ENCODE data around the gene TEX35. TPM values are rescaled to one million over a fixed set of nuclear protein-coding genes. Genes with fewer than 3 reads are reported as not detected.

The TEX35 gene
- total and polyA plus RNA-seq, 10 of the 15 experiments (the other 5 are each of a cell fraction or from before 2014, with no cell fraction given) = not detected

DNA sequence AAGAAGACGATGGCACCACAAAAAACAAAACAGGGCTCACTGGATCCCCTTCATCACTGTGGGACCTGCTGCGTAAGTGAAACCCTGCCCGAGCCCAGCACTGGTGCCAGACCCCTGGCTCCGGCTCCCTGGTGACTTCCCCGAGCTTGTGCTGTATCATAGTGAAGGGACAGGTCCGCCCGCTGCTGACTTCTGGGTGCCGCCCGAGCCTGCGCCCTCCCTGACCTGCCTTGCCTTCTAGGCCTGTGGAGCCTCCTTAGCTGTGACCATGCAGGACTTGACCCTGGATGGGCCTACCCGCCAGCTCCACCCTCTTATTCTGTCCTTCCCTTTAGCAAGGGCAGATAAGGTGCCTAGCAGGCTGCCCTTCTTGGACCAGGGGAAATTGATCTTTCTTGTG lies 7.9 kb downstream of the TEX35 start:
- H3K36me3 ChIP-seq (ENCODE audit: control insufficient read depth in 2 of 2, insufficient read depth in 2 of 2, low read length in 1 of 2) = no peaks in the 10 kb centered on the region
- BruUV-seq (replicated peaks) = no TSS peak
- H2AFZ ChIP-seq (ENCODE audit: control insufficient read depth, low read depth, low read length) = no peak overlapping the region
- no peak for FAIRE-seq
- no peaks in the 10 kb centered on the region for H3K9me3 ChIP-seq (replicated peaks; ENCODE audit: control insufficient read depth, insufficient read depth, low read length)
- ChIA-PET RAD21 (ENCODE audit: unreplicated experiment) (no interaction called here), SMC1A (ENCODE audit: uncharacterized antibody, unreplicated experiment) (no interaction called here), CTCF (no interaction called here), POLR2A (no interaction called here)
- H3K27me3 ChIP-seq (replicated peaks in 1 of 2; ENCODE audit: control insufficient read depth in 2 of 2, insufficient read depth in 2 of 2, low read length in 1 of 2) = peaks cover 0 to 2% of the 10 kb centered on the region in 2 experiments; a peak in 1 of 4 replicates
- H3K4me3 ChIP-seq = no peak overlapping the region
- H4K20me1 ChIP-seq (ENCODE audit: control insufficient read depth, insufficient read depth) = no peaks in the 10 kb centered on the region
- no peak overlapping the region for H3K9ac ChIP-seq (ENCODE audit: control insufficient read depth, insufficient read depth, low read length)
- H3K27ac ChIP-seq (ENCODE audit: control insufficient read depth, insufficient read depth) = no peak overlapping the region
- TF ChIP-seq IRF4 (IDR thresholded peaks at IDR 0.05; ENCODE audit: low read depth, low read length) (no peak), SREBF2 (IDR thresholded peaks at IDR 0.05; ENCODE audit: low read length) (no peak)
- TF ChIP-seq, protein P1, sequence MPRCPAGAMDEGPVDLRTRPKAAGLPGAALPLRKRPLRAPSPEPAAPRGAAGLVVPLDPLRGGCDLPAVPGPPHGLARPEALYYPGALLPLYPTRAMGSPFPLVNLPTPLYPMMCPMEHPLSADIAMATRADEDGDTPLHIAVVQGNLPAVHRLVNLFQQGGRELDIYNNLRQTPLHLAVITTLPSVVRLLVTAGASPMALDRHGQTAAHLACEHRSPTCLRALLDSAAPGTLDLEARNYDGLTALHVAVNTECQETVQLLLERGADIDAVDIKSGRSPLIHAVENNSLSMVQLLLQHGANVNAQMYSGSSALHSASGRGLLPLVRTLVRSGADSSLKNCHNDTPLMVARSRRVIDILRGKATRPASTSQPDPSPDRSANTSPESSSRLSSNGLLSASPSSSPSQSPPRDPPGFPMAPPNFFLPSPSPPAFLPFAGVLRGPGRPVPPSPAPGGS (IDR thresholded peaks at IDR 0.05; ENCODE audit: borderline replicate concordance, insufficient read depth, low read depth, low read length, poor library complexity, severe bottlenecking) = no peak
- TF ChIP-seq, protein P2, sequence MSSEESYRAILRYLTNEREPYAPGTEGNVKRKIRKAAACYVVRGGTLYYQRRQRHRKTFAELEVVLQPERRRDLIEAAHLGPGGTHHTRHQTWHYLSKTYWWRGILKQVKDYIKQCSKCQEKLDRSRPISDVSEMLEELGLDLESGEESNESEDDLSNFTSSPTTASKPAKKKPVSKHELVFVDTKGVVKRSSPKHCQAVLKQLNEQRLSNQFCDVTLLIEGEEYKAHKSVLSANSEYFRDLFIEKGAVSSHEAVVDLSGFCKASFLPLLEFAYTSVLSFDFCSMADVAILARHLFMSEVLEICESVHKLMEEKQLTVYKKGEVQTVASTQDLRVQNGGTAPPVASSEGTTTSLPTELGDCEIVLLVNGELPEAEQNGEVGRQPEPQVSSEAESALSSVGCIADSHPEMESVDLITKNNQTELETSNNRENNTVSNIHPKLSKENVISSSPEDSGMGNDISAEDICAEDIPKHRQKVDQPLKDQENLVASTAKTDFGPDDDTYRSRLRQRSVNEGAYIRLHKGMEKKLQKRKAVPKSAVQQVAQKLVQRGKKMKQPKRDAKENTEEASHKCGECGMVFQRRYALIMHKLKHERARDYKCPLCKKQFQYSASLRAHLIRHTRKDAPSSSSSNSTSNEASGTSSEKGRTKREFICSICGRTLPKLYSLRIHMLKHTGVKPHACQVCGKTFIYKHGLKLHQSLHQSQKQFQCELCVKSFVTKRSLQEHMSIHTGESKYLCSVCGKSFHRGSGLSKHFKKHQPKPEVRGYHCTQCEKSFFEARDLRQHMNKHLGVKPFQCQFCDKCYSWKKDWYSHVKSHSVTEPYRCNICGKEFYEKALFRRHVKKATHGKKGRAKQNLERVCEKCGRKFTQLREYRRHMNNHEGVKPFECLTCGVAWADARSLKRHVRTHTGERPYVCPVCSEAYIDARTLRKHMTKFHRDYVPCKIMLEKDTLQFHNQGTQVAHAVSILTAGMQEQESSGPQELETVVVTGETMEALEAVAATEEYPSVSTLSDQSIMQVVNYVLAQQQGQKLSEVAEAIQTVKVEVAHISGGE (CRISPR knock-in tag; IDR thresholded peaks at IDR 0.05) = no peak
- H3K4me1 ChIP-seq (ENCODE audit: control insufficient read depth, insufficient read depth, low read length) = no peaks in the 10 kb centered on the region
- intact Hi-C loops (cut with micrococcal nuclease; ENCODE audit: unreplicated experiment) (no loop called here), in situ Hi-C loops (cut with MboI) (no loop called here)
- WGBS (ENCODE audit: insufficient coverage, insufficient replicate concordance, low lambda C conversion rate, missing lambda C conversion rate) = 44% methylated on average over 11 of the region's 11 CpGs
- H3K79me2 ChIP-seq (ENCODE audit: control insufficient read depth, insufficient read depth, low read length) = no peaks in the 10 kb centered on the region
- DNase-seq (ENCODE audit: low read depth, low spot score) = no peak
- ATAC-seq = no peak
- no peak overlapping the region for H3K4me2 ChIP-seq (ENCODE audit: control insufficient read depth, insufficient read depth)

Data from GM12878 (cell line).